Measurements from ENCODE around the gene CDC42BPB.

Gene CDC42BPB

GRCh38 chr14:103022685-103023044 is 34.7 kb downstream of the CDC42BPB start (continued):
- TF ChIP-seq, protein P1, sequence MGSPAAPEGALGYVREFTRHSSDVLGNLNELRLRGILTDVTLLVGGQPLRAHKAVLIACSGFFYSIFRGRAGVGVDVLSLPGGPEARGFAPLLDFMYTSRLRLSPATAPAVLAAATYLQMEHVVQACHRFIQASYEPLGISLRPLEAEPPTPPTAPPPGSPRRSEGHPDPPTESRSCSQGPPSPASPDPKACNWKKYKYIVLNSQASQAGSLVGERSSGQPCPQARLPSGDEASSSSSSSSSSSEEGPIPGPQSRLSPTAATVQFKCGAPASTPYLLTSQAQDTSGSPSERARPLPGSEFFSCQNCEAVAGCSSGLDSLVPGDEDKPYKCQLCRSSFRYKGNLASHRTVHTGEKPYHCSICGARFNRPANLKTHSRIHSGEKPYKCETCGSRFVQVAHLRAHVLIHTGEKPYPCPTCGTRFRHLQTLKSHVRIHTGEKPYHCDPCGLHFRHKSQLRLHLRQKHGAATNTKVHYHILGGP (tag by site-specific recombination; IDR thresholded peaks at IDR 0.05): no peak
- TF ChIP-seq ZNF24 (tag by site-specific recombination; IDR thresholded peaks at IDR 0.05) (no peak), ZBTB17 (tag by site-specific recombination; IDR thresholded peaks at IDR 0.05) (no peak), KLF17 (tag by site-specific recombination; IDR thresholded peaks at IDR 0.05) (no peak), ZNF266 (tag by site-specific recombination; IDR thresholded peaks at IDR 0.05; ENCODE audit: low read depth) (no peak), GLIS1 (tag by site-specific recombination; IDR thresholded peaks at IDR 0.05) (peak; percentile 87), ZNF626 (tag by site-specific recombination; IDR thresholded peaks at IDR 0.05) (no peak), RBAK (tag by site-specific recombination; IDR thresholded peaks at IDR 0.05) (no peak), SETDB1 (IDR thresholded peaks at IDR 0.05; ENCODE audit: insufficient read length, low read length) (no peak), KLF7 (tag by site-specific recombination; IDR thresholded peaks at IDR 0.05; ENCODE audit: borderline replicate concordance) (no peak), ZBTB21 (tag by site-specific recombination; IDR thresholded peaks at IDR 0.05) (no peak), ZFP41 (tag by site-specific recombination; IDR thresholded peaks at IDR 0.05; ENCODE audit: borderline replicate concordance) (no peak), IKZF3 (tag by site-specific recombination; IDR thresholded peaks at IDR 0.05) (no peak), ZNF214 (tag by site-specific recombination; IDR thresholded peaks at IDR 0.05; ENCODE audit: borderline replicate concordance) (no peak), ZNF416 (tag by site-specific recombination; IDR thresholded peaks at IDR 0.05) (no peak), ZNF785 (tag by site-specific recombination; IDR thresholded peaks at IDR 0.05) (no peak), ZNF354C (tag by site-specific recombination; IDR thresholded peaks at IDR 0.05; ENCODE audit: borderline replicate concordance, low read depth) (no peak), ZSCAN16 (tag by site-specific recombination; IDR thresholded peaks at IDR 0.05) (no peak), ATF2 (tag by site-specific recombination; IDR thresholded peaks at IDR 0.05; ENCODE audit: low read depth) (no peak), SP2 (tag by site-specific recombination; IDR thresholded peaks at IDR 0.05) (peak; percentile 38), GLIS2 (tag by site-specific recombination; IDR thresholded peaks at IDR 0.05) (peak; percentile 28), KLF1 (tag by site-specific recombination; IDR thresholded peaks at IDR 0.05) (peak; percentile 84), MZF1 (tag by site-specific recombination; IDR thresholded peaks at IDR 0.05; ENCODE audit: borderline replicate concordance) (no peak)
- TF ChIP-seq, protein P2, sequence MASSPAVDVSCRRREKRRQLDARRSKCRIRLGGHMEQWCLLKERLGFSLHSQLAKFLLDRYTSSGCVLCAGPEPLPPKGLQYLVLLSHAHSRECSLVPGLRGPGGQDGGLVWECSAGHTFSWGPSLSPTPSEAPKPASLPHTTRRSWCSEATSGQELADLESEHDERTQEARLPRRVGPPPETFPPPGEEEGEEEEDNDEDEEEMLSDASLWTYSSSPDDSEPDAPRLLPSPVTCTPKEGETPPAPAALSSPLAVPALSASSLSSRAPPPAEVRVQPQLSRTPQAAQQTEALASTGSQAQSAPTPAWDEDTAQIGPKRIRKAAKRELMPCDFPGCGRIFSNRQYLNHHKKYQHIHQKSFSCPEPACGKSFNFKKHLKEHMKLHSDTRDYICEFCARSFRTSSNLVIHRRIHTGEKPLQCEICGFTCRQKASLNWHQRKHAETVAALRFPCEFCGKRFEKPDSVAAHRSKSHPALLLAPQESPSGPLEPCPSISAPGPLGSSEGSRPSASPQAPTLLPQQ (tag by site-specific recombination; IDR thresholded peaks at IDR 0.05): no peak
- TF ChIP-seq, protein P3, sequence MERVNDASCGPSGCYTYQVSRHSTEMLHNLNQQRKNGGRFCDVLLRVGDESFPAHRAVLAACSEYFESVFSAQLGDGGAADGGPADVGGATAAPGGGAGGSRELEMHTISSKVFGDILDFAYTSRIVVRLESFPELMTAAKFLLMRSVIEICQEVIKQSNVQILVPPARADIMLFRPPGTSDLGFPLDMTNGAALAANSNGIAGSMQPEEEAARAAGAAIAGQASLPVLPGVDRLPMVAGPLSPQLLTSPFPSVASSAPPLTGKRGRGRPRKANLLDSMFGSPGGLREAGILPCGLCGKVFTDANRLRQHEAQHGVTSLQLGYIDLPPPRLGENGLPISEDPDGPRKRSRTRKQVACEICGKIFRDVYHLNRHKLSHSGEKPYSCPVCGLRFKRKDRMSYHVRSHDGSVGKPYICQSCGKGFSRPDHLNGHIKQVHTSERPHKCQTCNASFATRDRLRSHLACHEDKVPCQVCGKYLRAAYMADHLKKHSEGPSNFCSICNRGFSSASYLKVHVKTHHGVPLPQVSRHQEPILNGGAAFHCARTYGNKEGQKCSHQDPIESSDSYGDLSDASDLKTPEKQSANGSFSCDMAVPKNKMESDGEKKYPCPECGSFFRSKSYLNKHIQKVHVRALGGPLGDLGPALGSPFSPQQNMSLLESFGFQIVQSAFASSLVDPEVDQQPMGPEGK (tag by site-specific recombination; IDR thresholded peaks at IDR 0.05): 0 out of 2 replicates have a peak, but pooled peaks have one; percentile 29
- TF ChIP-seq, protein P4, sequence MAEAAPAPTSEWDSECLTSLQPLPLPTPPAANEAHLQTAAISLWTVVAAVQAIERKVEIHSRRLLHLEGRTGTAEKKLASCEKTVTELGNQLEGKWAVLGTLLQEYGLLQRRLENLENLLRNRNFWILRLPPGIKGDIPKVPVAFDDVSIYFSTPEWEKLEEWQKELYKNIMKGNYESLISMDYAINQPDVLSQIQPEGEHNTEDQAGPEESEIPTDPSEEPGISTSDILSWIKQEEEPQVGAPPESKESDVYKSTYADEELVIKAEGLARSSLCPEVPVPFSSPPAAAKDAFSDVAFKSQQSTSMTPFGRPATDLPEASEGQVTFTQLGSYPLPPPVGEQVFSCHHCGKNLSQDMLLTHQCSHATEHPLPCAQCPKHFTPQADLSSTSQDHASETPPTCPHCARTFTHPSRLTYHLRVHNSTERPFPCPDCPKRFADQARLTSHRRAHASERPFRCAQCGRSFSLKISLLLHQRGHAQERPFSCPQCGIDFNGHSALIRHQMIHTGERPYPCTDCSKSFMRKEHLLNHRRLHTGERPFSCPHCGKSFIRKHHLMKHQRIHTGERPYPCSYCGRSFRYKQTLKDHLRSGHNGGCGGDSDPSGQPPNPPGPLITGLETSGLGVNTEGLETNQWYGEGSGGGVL (tag by site-specific recombination; IDR thresholded peaks at IDR 0.05): no peak
- TF ChIP-seq, protein P5, sequence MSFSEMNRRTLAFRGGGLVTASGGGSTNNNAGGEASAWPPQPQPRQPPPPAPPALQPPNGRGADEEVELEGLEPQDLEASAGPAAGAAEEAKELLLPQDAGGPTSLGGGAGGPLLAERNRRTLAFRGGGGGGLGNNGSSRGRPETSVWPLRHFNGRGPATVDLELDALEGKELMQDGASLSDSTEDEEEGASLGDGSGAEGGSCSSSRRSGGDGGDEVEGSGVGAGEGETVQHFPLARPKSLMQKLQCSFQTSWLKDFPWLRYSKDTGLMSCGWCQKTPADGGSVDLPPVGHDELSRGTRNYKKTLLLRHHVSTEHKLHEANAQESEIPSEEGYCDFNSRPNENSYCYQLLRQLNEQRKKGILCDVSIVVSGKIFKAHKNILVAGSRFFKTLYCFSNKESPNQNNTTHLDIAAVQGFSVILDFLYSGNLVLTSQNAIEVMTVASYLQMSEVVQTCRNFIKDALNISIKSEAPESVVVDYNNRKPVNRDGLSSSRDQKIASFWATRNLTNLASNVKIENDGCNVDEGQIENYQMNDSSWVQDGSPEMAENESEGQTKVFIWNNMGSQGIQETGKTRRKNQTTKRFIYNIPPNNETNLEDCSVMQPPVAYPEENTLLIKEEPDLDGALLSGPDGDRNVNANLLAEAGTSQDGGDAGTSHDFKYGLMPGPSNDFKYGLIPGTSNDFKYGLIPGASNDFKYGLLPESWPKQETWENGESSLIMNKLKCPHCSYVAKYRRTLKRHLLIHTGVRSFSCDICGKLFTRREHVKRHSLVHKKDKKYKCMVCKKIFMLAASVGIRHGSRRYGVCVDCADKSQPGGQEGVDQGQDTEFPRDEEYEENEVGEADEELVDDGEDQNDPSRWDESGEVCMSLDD (tag by site-specific recombination; IDR thresholded peaks at IDR 0.05): no peak
- TF ChIP-seq, protein P6, sequence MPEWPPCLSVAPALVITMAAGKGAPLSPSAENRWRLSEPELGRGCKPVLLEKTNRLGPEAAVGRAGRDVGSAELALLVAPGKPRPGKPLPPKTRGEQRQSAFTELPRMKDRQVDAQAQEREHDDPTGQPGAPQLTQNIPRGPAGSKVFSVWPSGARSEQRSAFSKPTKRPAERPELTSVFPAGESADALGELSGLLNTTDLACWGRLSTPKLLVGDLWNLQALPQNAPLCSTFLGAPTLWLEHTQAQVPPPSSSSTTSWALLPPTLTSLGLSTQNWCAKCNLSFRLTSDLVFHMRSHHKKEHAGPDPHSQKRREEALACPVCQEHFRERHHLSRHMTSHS (tag by site-specific recombination; IDR thresholded peaks at IDR 0.05): no peak
